Glutamatergic neuron (in vitro differentiated cells): ENCODE results near the gene NECTIN2. TPM values are rescaled to one million over a fixed set of nuclear protein-coding genes. Genes with fewer than 3 reads are reported as not detected.

Experiments
- DNase-seq: peaks from one replicate; pipeline ENCODE4 v3.0.0; 2022
- H3K27ac Mint-ChIP-seq: one replicate; pipeline ENCODE4 v1.8.0; 2020; ENCODE audit warnings: mild to moderate bottlenecking, mixed read lengths, inconsistent platforms; ENCODE audit not compliant: unreplicated experiment
- H3K27me3 Mint-ChIP-seq: one replicate; pipeline ENCODE4 v1.8.0; 2020; ENCODE audit warnings: mild to moderate bottlenecking, moderate library complexity, mixed read lengths, inconsistent platforms; ENCODE audit not compliant: unreplicated experiment
- H3K36me3 Mint-ChIP-seq: one replicate; pipeline ENCODE4 v1.8.0; 2020; ENCODE audit warnings: mild to moderate bottlenecking, mixed read lengths, inconsistent platforms; ENCODE audit not compliant: unreplicated experiment
- H3K4me1 Mint-ChIP-seq: one replicate; pipeline ENCODE4 v1.8.0; 2020; ENCODE audit warnings: mild to moderate bottlenecking, low read depth, mixed read lengths, inconsistent platforms; ENCODE audit not compliant: unreplicated experiment
- H3K4me3 Mint-ChIP-seq: one replicate; pipeline ENCODE4 v1.8.0; 2020; ENCODE audit warnings: mild to moderate bottlenecking, mixed read lengths, inconsistent platforms; ENCODE audit not compliant: unreplicated experiment
- H3K9me3 Mint-ChIP-seq: one replicate; pipeline ENCODE4 v1.8.0; 2020; ENCODE audit warnings: mild to moderate bottlenecking, moderate library complexity, mixed read lengths, inconsistent platforms; ENCODE audit not compliant: unreplicated experiment
- total RNA-seq: library from RNA; stranded (reverse); fragmentation: NEBNext Ultra II Directional; extraction: Animal tissue kit (Norgen Biotek cat#: 25700); gene quantifications from one replicate; pipeline ENCODE4 v1.2.1, GENCODE V29; 2021; ENCODE audit not compliant: unreplicated experiment
- TF ChIP-seq, protein P1 (sequence below): fragments of 200-600 bp; sonication (generic); IDR thresholded peaks from one replicate; pipeline ENCODE4 v1.5.0; 2021; ENCODE audit not compliant: partially characterized antibody, unreplicated experiment

Gene NECTIN2
- total RNA-seq, 1 donor from 2014 or later, result 108 TPM

- no peaks in the 10 kb centered on the region for H3K9me3 Mint-ChIP-seq
- no peak for DNase-seq
- H3K4me3 Mint-ChIP-seq, result no peak overlapping the region
- no peaks in the 10 kb centered on the region for H3K4me1 Mint-ChIP-seq
- H3K27ac Mint-ChIP-seq, result no peak overlapping the region
- peaks cover 4% of the 10 kb centered on the region for H3K27me3 Mint-ChIP-seq
- TF ChIP-seq, protein P1, sequence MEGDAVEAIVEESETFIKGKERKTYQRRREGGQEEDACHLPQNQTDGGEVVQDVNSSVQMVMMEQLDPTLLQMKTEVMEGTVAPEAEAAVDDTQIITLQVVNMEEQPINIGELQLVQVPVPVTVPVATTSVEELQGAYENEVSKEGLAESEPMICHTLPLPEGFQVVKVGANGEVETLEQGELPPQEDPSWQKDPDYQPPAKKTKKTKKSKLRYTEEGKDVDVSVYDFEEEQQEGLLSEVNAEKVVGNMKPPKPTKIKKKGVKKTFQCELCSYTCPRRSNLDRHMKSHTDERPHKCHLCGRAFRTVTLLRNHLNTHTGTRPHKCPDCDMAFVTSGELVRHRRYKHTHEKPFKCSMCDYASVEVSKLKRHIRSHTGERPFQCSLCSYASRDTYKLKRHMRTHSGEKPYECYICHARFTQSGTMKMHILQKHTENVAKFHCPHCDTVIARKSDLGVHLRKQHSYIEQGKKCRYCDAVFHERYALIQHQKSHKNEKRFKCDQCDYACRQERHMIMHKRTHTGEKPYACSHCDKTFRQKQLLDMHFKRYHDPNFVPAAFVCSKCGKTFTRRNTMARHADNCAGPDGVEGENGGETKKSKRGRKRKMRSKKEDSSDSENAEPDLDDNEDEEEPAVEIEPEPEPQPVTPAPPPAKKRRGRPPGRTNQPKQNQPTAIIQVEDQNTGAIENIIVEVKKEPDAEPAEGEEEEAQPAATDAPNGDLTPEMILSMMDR, result no peak
- H3K36me3 Mint-ChIP-seq, result no peaks in the 10 kb centered on the region
Observed at GRCh38 chr19:44839276-44839675, 6.8 kb upstream of the NECTIN2 start.

- H3K36me3 Mint-ChIP-seq, result no peaks in the 10 kb centered on the region
- no peak overlapping the region for H3K4me3 Mint-ChIP-seq
- TF ChIP-seq, protein P1, result no peak
- peaks cover 9% of the 10 kb centered on the region for H3K9me3 Mint-ChIP-seq
- peaks cover 3% of the 10 kb centered on the region for H3K4me1 Mint-ChIP-seq
- no peak overlapping the region for H3K27ac Mint-ChIP-seq
- H3K27me3 Mint-ChIP-seq, result peaks cover 7% of the 10 kb centered on the region
- DNase-seq, result no peak
Observed at GRCh38 chr19:44840811-44841210, 5.3 kb upstream of the NECTIN2 start.

DNA sequence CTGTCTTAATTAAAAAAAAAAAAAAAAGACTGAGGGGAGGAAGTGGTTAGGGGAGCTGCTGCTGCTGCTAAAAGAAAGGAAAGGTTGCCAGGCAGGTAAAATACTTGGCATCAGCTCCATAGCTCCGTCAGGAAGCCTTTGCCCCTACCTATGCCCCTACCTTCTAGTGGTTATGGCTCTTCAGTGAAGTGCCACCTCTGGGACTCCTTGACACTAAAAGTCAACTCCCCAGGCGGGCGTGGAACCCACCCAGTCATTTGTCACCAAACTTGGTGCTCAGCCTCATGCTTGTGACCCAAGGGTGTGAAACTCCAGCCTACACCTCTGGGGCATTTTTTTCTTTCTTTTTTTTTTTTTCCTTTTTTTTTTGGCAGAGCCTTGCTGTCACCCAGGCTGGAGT, 4.9 kb upstream of the NECTIN2 start:
- H3K27ac Mint-ChIP-seq, result no peak overlapping the region
- TF ChIP-seq, protein P1, result no peak
- DNase-seq, result no peak
- no peaks in the 10 kb centered on the region for H3K36me3 Mint-ChIP-seq
- no peak overlapping the region for H3K4me3 Mint-ChIP-seq
- H3K9me3 Mint-ChIP-seq, result peaks cover 9% of the 10 kb centered on the region
- H3K4me1 Mint-ChIP-seq, result peaks cover 3% of the 10 kb centered on the region
- H3K27me3 Mint-ChIP-seq, result peaks cover 7% of the 10 kb centered on the region

GRCh38 chr19:44845286-44845611, 848 bp upstream of the NECTIN2 start:
- H3K9me3 Mint-ChIP-seq, result peaks cover 13% of the 10 kb centered on the region
- peaks cover 19% of the 10 kb centered on the region for H3K4me1 Mint-ChIP-seq
- peak overlapping the region; percentile 88 for H3K27ac Mint-ChIP-seq
- H3K4me3 Mint-ChIP-seq, result peak overlapping the region; percentile 89
- H3K36me3 Mint-ChIP-seq, result no peaks in the 10 kb centered on the region
- TF ChIP-seq, protein P1, result no peak
- H3K27me3 Mint-ChIP-seq, result peaks cover 5% of the 10 kb centered on the region
- DNase-seq, result no peak

DNA sequence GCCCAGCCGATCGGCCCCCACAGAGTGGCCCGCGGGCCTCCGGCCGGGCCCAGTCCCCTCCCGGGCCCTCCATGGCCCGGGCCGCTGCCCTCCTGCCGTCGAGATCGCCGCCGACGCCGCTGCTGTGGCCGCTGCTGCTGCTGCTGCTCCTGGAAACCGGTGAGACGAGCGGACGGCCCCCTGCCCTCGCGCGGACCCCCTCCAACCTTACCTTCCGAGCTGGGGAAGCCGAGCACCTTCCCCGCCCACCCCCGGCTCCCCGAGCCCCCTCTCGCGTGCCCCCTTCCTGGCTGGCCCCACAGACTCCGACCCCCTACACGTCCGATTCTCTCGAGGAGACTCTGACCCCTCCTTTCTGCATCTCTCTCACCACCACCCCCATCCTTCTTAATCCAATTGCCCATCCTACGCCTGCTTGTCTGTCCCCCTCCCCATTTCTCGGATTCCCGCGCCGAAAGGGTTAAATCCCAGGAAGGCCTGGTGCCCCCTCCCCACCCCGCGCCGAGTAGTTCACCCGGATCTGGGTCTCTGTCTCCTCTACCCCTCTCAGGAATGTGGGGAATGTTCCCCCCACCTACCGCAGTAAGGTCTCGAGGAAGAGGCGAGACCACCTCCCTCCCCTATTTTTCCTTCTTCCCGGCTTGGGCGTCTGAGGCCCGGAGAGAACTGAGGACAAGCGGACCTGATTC, 502 bp downstream of the NECTIN2 start:
- H3K9me3 Mint-ChIP-seq, result peaks cover 14% of the 10 kb centered on the region
- peaks cover 21% of the 10 kb centered on the region for H3K4me1 Mint-ChIP-seq
- DNase-seq, result peak; percentile 49
- peaks cover 5% of the 10 kb centered on the region for H3K27me3 Mint-ChIP-seq
- TF ChIP-seq, protein P1, result no peak
- peak overlapping the region; percentile 78 for H3K27ac Mint-ChIP-seq
- H3K36me3 Mint-ChIP-seq, result no peaks in the 10 kb centered on the region
- peak overlapping the region; percentile 92 for H3K4me3 Mint-ChIP-seq
